PC-9 (cell line): ENCODE measurements around the gene MAP2K6.

ENCODE experiments used
- EZH2 ChIP-seq: fragments of 200-600 bp; sonication (generic); IDR thresholded peaks from 2 replicates; pipeline ENCODE4 v1.8.0; 2017; ENCODE audit warnings: antibody characterized with exemption, low read depth
- TF ChIP-seq, protein P1 (sequence below): fragments of 200-600 bp; sonication (generic); conservative IDR thresholded peaks from 2 replicates; pipeline ENCODE4 v1.6.1; 2017; ENCODE audit warnings: mixed run types, antibody characterized with exemption, mild to moderate bottlenecking, moderate library complexity

DNA sequence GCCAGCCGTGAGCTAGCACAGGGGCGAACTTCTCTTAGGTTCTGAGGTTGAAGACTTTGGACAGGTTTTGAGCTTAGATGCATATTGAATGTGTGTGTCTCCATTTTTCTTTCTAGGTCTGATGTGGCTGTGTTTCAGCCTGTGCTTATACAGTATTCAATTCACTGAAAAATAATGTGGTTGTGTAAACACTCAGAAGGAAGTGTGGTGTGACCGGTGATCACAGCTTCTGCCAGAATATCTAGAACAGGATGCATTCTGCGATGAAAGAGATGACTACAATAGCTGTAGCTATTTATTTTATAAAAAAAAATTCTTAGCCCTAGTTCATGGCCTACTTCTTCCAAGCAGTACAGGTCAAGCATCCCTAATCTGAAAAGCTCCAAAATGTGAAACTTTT, 64.4 kb downstream of the MAP2K6 start:
- TF ChIP-seq, protein P1, sequence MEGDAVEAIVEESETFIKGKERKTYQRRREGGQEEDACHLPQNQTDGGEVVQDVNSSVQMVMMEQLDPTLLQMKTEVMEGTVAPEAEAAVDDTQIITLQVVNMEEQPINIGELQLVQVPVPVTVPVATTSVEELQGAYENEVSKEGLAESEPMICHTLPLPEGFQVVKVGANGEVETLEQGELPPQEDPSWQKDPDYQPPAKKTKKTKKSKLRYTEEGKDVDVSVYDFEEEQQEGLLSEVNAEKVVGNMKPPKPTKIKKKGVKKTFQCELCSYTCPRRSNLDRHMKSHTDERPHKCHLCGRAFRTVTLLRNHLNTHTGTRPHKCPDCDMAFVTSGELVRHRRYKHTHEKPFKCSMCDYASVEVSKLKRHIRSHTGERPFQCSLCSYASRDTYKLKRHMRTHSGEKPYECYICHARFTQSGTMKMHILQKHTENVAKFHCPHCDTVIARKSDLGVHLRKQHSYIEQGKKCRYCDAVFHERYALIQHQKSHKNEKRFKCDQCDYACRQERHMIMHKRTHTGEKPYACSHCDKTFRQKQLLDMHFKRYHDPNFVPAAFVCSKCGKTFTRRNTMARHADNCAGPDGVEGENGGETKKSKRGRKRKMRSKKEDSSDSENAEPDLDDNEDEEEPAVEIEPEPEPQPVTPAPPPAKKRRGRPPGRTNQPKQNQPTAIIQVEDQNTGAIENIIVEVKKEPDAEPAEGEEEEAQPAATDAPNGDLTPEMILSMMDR = no peak
- TF ChIP-seq EZH2 = no peak
